Stimulated activated CD4-positive, alpha-beta T cell treated with anti-CD3 and anti-CD28 coated beads, Interleukin-12 subunit alpha, Interleukin-12 subunit beta, amount 100 ng/mL, for 4 hours (primary cell): ENCODE data around the gene MYCL.

ENCODE experiments used
- DNase-seq: peaks from one replicate; pipeline ENCODE4 v3.0.0-alpha.2; 2020

MYCL gene

DNA sequence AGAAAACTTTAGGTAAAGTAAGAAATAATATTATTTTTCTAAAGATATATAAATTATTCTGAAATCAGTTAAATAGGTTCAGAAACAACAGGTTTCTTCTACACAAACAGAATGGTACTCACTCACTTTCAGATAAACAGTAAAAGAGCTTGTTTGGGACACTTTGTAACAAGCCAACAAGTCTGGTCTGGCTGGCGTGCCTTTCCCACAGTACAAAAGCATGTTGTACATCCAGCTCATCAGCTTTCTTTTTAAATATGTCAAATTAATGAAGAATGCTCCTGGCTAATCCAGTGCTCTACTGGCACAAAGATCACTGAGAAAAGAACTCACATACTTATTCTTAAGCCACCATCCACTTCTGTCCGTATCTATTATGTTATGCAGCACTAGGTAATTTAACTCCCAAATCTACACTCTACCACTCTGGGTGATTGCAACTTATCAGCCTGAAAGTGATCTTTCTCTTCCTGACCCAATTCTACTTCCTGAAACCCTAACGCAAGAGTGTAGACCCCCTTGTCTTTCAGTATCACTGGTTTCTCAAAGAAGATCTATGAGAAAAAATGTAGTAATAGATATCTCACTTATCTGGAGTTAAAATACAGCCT is 51.0 kb downstream of the MYCL start:
- no peak for DNase-seq

- DNase-seq: no peak
Measured at GRCh38 chr1:39849203-39849602, 52.5 kb downstream of the MYCL start.

DNA sequence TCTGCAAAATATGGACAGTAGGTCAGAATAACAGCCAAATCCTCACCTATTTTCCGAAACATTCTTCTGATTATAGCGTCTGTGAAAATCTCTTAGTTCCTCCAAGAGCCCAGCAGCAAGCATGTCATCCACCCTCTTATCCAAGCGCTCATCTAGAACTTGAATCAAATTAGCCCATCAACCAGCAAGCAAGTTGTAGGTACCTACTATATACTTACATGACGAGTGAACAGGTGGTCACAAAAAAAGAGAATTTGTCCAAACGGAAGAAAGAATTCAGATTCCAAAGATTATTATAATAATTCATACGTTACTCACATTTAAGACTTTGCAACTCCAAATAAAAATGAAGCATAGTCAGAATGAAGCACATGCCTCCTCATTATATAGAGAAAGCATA is 53.8 kb downstream of the MYCL start:
- no peak for DNase-seq

DNA sequence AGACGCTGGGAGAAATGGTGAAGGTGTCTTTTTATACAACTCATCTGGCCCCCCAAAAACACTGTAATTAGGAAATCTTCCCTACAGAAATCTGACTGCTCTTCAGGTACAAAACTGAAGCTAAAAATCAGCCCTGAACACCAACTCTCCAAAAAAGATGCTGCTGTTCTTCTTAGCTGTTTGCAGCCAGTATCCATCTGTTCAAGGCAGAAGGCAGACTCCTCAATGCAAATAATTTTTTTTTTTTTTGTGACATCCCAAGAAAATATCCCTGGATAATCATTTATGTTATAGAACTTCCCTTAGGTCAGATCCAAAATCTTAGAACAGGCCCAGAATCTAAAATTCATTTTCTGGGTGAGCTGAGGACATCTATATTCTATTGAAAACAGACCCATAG is 54.9 kb downstream of the MYCL start:
- DNase-seq: no peak

DNA sequence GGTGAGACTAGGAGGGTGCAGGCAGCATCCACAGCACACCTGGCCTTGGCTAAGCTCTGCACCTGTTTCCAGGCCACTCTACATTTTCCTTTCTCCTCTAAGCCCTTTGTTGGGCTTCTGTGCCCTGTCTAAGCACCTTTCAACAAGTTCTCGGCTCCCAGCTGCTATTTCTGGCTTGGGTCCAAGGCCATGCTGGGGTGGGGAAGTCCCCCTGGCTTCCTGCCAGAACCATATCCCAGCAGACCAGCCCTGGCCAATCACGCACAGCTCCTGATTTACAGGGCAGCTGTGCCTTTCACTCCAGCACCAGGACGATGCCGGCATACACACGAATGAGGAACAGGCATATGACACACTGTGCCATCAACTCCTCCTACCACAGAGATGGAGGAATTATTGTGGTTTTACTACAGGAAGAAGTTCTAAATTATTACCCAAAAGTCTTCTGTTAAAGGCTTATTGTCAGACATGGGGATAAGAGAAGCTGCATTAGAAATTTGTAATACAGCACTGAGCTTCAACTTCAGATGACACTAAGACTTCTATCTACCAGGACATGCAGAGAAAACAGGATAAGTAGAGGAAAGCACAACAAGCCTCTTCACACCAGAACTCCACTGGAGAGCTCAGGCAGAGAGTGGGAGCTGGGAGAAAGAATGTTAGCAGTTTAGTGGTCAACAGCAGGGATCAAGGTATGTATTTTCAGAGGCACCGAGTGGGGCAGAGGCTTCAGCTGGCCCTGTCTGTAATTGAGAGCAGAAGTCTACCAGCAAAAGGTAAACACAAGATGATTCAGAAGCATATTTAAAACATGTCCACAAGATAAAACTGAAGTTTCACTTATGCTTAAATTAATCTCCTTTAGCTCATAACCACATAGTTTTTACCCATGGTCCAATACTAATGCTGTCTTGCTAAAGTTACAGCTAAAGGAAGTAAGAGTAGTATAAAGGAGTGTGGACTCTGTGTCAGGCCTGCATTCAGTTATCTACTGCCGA is 55.8 kb downstream of the MYCL start:
- DNase-seq: peak; percentile 49
